HepG2 (cell line): ENCODE measurements around the gene SSNA1.

Experiments used
- ARID4A ChIP-seq: sonication (generic); formaldehyde crosslinking; IDR thresholded peaks from 2 replicates; pipeline ENCODE4 v1.5.0; 2020; ENCODE audit warnings: mild to moderate bottlenecking, missing genetic modification reagents, borderline replicate concordance
- CTCF ChIP-seq: sonication (generic); formaldehyde crosslinking; IDR thresholded peaks from 2 replicates; pipeline ENCODE4 v1.5.0; 2020; ENCODE audit warnings: mild to moderate bottlenecking, missing genetic modification reagents, moderate library complexity
- HDAC6 ChIP-seq: fragments of 200-600 bp; sonication (generic); IDR thresholded peaks from 2 replicates; pipeline ENCODE4 v1.7.0; 2017; ENCODE audit warnings: mild to moderate bottlenecking, antibody characterized with exemption, low read length, low read depth
- REST ChIP-seq, 2 experiments: IDR thresholded peaks; 2 replicates each; pipeline ENCODE4 v1.6.1; 2011 to 2012; ENCODE audit warnings: low read length in 2 of 2, borderline replicate concordance in 1 of 2, low read depth in 1 of 2, mild to moderate bottlenecking in 1 of 2, moderate library complexity in 1 of 2
- RORA ChIP-seq: sonication (generic); formaldehyde crosslinking; IDR thresholded peaks from 2 replicates; pipeline ENCODE4 v1.5.0; 2020; ENCODE audit warnings: mild to moderate bottlenecking, missing genetic modification reagents, moderate library complexity
- SP2 ChIP-seq: sonication (generic); formaldehyde crosslinking; IDR thresholded peaks from 2 replicates; pipeline ENCODE4 v1.5.1; 2020; ENCODE audit warnings: mild to moderate bottlenecking, missing genetic modification reagents
- ZC3H4 ChIP-seq: sonication (generic); formaldehyde crosslinking; IDR thresholded peaks from 2 replicates; pipeline ENCODE4 v1.4.0; 2020; ENCODE audit warnings: missing genetic modification reagents, borderline replicate concordance
- ZNF354B ChIP-seq: sonication (generic); formaldehyde crosslinking; IDR thresholded peaks from 2 replicates; pipeline ENCODE4 v1.8.0; 2022; ENCODE audit warnings: mild to moderate bottlenecking, missing genetic modification reagents
- ZNF644 ChIP-seq: IDR thresholded peaks from 2 replicates; pipeline ENCODE4 v1.6.1; 2016; ENCODE audit warnings: low read depth

GRCh38 chr9:137219757-137220316 lies 31.4 kb downstream of the SSNA1 start:
- TF ChIP-seq ZNF354B (CRISPR knock-in tag) (no peak), HDAC6 (no peak), RORA (no peak), CTCF (CRISPR knock-in tag) (no peak), ZNF644 (CRISPR knock-in tag) (no peak), ZC3H4 (CRISPR knock-in tag) (no peak), ARID4A (CRISPR knock-in tag) (no peak), SP2 (CRISPR knock-in tag) (no peak), REST (IDR thresholded peaks at IDR 0.05; ENCODE audit: borderline replicate concordance in 1 of 2, low read depth in 1 of 2, low read length in 2 of 2) (no peak)
